Measurements from ENCODE around the gene CYB5D1.
"Not testable (repeated sequence)": the region's sequence is repeated elsewhere in the genome, so short reads cannot be mapped to it uniquely, and the experiment has no call there.

CYB5D1 gene, protein sequence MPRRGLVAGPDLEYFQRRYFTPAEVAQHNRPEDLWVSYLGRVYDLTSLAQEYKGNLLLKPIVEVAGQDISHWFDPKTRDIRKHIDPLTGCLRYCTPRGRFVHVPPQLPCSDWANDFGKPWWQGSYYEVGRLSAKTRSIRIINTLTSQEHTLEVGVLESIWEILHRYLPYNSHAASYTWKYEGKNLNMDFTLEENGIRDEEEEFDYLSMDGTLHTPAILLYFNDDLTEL

DNA sequence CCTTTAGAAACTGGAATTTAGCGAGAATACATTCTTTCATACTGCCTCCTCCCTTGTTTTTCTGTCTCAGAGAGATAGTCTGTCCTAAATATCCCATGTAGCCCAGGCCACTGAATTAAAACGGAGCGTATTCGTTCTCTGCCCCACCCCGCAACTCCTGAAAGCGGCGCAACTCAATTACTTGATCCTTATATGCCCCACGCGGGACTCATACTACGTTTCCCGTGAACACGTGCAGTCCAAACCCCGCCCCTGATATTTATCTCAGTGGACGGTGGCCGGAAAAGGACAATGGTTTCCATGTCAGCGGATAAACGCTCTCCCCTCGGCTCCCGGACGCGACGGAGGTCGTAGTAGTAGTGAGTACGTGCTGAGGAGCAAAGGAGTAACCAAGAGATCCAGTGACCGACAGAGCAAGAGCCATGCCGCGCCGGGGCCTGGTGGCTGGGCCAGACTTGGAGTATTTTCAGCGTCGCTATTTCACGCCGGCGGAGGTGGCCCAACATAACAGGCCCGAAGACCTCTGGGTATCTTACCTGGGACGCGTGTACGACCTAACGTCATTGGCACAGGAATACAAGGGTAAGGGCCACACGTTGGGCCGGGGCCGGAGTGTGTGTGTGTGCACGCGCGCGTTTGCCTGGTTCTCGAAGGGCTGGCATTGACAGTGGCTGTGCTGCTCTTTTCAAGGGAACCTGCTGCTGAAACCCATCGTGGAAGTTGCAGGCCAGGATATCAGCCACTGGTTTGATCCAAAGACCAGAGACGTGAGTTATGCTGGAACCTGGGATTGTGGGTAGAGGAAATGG is at the start of gene CYB5D1:
Gene CYB5D1, plus strand, starts transcription at position 291 of the 809 bp plus-strand sequence. Its CDS starts 132 bp downstream, at position 423.
- H3K9me3 ChIP-seq (ENCODE audit: control insufficient read depth, insufficient read depth, low read length) = no peaks in the 10 kb centered on the region
- H3K9ac ChIP-seq (ENCODE audit: low read depth, low read length) = peak within 1 kb of the TSS; percentile 98
- no peaks in the 10 kb centered on the region for H3K36me3 ChIP-seq (ENCODE audit: control insufficient read depth, insufficient read depth, low read length)
- peaks cover 6% of the 10 kb centered on the region for H3K4me1 ChIP-seq (ENCODE audit: control insufficient read depth, insufficient read depth, low read length)
- H3K4me3 ChIP-seq (ENCODE audit: low read depth, low read length) = peak within 1 kb of the TSS; percentile 95
- H3K27me3 ChIP-seq (ENCODE audit: control insufficient read depth, insufficient read depth, low read length) = peaks cover 32% of the 10 kb centered on the region

DNA sequence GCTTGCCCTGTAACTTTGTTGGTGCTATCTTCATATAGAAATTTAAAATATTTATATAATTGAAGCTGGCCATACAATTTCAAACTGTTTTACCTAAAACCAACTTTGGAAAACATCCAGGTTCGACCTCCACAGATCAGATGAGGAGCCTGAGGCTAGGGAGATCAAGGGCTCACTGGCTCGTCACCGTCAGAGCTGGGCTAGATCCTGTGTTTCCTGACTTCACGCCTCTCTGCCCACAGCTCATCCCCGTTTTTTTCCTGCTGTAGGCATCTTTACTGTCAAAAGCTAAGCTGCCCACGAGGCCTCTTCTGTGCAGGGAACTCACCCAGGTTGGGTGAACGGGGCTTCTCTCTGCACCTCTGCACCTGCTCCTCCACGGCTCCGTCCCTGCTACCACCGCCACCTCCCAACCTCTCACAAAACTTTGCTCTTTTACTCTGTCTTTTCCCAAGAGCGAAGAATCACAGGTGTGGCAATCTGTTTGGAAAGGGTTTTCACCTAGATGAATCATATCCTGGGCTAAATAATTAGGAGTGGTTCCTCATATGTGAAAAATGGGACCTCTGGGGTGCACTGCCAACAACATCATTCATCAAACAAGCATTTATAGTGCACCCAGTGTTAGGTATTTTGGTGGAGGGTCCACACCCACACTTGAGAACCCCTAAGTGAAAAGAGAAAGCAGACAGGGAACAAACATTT is 48.6 kb upstream of the CYB5D1 start:
- no peaks in the 10 kb centered on the region for H3K27me3 ChIP-seq (ENCODE audit: control insufficient read depth, insufficient read depth, low read length)
- no peak overlapping the region for H3K4me3 ChIP-seq (ENCODE audit: low read depth, low read length)
- H3K9ac ChIP-seq (ENCODE audit: low read depth, low read length) = no peak overlapping the region
- H3K4me1 ChIP-seq (ENCODE audit: control insufficient read depth, insufficient read depth, low read length) = no peaks in the 10 kb centered on the region
- no peaks in the 10 kb centered on the region for H3K9me3 ChIP-seq (ENCODE audit: control insufficient read depth, insufficient read depth, low read length)
- no peaks in the 10 kb centered on the region for H3K36me3 ChIP-seq (ENCODE audit: control insufficient read depth, insufficient read depth, low read length)

DNA sequence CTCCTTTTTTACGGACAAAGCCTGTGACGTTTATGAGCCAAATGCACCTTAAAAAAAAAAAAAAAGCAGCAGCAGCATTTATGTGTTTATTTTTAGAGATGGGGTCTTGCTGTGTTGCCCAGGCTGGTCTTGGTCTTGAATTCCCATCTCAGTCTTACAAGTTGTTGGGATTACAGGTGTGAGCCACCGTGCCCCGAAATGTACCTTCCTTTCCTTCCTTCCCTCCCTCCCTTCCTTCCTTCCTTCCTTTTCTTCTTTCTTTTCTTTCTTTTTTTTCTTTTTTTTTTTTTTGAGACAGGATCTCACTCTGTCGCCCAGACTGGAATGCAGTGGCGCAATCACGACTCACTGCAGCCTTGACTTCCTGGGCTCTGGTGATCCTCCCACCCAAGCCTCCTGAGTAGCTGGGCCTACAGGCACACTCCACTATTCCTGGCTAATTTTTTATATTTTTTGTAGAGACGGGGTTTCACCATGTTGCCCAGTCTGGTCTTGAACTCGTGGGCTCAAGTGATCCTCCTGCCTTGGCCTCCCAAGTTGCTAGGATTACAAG is 47.9 kb upstream of the CYB5D1 start:
- H3K4me1 ChIP-seq (ENCODE audit: control insufficient read depth, insufficient read depth, low read length); H3K4me3 ChIP-seq (ENCODE audit: low read depth, low read length); H3K36me3 ChIP-seq (ENCODE audit: control insufficient read depth, insufficient read depth, low read length); H3K9me3 ChIP-seq (ENCODE audit: control insufficient read depth, insufficient read depth, low read length); H3K9ac ChIP-seq (ENCODE audit: low read depth, low read length); H3K27me3 ChIP-seq (ENCODE audit: control insufficient read depth, insufficient read depth, low read length): not testable (repeated sequence)

DNA sequence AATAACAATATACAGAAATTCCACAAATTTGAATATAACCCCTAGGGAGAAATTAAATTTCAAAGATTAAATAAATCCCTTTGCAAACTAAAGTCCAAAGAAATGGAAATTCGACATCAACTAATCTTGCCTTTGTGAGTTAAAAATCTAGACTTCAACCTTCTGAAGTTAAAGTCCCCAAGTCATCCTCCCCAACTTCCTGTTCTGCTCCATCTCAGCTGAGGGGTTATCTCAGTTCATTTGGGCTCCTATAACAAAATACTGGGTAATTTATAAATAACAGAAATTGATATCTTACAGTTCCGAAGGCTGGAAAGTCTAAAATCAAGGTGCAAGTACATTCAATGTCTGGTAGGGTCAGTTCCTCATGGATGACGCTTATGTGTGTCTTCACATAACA is 46.6 kb upstream of the CYB5D1 start:
- Histone ChIP-seq H3K27me3 (ENCODE audit: control insufficient read depth, insufficient read depth, low read length) (no peaks in the 10 kb centered on the region), H3K9me3 (ENCODE audit: control insufficient read depth, insufficient read depth, low read length) (no peaks in the 10 kb centered on the region), H3K4me3 (ENCODE audit: low read depth, low read length) (no peak overlapping the region), H3K4me1 (ENCODE audit: control insufficient read depth, insufficient read depth, low read length) (no peaks in the 10 kb centered on the region), H3K9ac (ENCODE audit: low read depth, low read length) (no peak overlapping the region), H3K36me3 (ENCODE audit: control insufficient read depth, insufficient read depth, low read length) (no peaks in the 10 kb centered on the region)

DNA sequence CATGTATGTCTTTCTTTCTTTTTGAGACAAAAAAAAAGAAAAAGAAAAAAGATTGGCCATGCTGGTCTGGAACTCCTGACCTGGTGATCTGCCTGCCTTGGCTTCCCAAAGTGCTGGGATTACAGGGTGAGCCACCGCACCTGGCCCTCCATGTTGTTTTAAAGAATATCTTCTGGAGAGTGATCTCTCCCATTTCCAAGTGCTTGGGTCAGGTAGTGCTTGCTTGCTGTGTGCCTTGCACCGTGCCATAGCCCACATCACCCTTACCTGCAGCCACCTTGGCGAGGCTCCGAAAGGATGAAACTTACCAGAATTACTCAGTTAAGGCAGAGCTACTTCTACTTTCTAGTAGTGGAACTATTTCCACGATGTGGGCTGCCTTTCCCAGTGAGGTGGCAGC is 42.8 kb upstream of the CYB5D1 start:
- H3K4me1 ChIP-seq (ENCODE audit: control insufficient read depth, insufficient read depth, low read length) = no peaks in the 10 kb centered on the region
- H3K9me3 ChIP-seq (ENCODE audit: control insufficient read depth, insufficient read depth, low read length) = no peaks in the 10 kb centered on the region
- no peaks in the 10 kb centered on the region for H3K27me3 ChIP-seq (ENCODE audit: control insufficient read depth, insufficient read depth, low read length)
- H3K4me3 ChIP-seq (ENCODE audit: low read depth, low read length) = no peak overlapping the region
- no peak overlapping the region for H3K9ac ChIP-seq (ENCODE audit: low read depth, low read length)
- H3K36me3 ChIP-seq (ENCODE audit: control insufficient read depth, insufficient read depth, low read length) = no peaks in the 10 kb centered on the region

DNA sequence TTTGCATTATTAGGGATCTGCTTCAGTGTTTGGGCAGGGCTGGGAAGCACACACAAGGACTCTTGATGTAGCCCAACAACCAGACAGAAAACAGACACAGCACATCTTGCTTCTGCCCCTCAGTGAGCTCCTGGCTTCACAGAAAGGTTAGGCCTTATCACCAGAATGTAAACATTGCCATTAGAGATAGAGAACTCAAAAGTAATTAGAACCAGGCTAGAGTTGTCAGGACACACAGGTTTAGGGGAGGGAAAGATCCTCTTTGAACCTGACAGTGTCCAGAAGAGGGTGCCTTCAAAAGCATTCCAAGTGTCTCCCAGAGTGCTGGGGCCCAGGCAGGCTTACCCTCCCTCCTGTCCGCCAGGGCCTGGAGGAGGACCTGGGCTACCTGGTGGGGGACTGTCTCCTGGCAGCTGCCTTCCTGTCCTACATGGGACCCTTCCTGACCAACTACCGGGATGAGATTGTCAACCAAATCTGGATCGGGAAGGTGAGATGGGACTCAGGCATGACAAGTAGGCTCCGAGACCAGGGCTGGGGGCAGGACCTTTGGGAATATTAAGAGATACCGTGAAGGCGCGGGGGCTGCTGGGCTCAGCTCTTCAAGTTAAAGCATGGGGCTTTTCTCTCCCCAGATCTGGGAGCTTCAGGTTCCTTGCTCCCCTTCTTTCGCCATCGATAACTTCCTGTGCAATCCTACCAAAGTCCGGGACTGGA is 40.7 kb upstream of the CYB5D1 start:
- Histone ChIP-seq H3K4me3 (ENCODE audit: low read depth, low read length) (no peak overlapping the region), H3K9me3 (ENCODE audit: control insufficient read depth, insufficient read depth, low read length) (no peaks in the 10 kb centered on the region), H3K9ac (ENCODE audit: low read depth, low read length) (no peak overlapping the region), H3K27me3 (ENCODE audit: control insufficient read depth, insufficient read depth, low read length) (no peaks in the 10 kb centered on the region), H3K4me1 (ENCODE audit: control insufficient read depth, insufficient read depth, low read length) (no peaks in the 10 kb centered on the region), H3K36me3 (ENCODE audit: control insufficient read depth, insufficient read depth, low read length) (no peaks in the 10 kb centered on the region)

DNA sequence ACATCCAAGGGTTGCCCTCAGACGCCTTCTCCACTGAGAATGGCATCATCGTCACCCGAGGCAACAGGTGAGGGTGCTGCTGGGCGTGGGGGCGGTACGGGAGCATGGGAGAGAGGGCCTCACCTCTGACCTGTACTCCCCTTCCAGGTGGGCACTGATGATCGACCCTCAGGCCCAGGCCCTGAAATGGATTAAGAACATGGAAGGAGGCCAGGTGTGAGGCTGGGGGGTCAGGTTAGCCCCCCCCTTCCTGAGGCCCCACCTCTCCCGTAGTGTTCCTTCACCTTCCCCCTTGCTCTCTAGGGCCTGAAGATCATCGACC is 40.2 kb upstream of the CYB5D1 start:
- H3K4me3 ChIP-seq (ENCODE audit: low read depth, low read length) = no peak overlapping the region
- H3K27me3 ChIP-seq (ENCODE audit: control insufficient read depth, insufficient read depth, low read length) = no peaks in the 10 kb centered on the region
- H3K4me1 ChIP-seq (ENCODE audit: control insufficient read depth, insufficient read depth, low read length) = no peaks in the 10 kb centered on the region
- no peak overlapping the region for H3K9ac ChIP-seq (ENCODE audit: low read depth, low read length)
- H3K9me3 ChIP-seq (ENCODE audit: control insufficient read depth, insufficient read depth, low read length) = no peaks in the 10 kb centered on the region
- no peaks in the 10 kb centered on the region for H3K36me3 ChIP-seq (ENCODE audit: control insufficient read depth, insufficient read depth, low read length)

DNA sequence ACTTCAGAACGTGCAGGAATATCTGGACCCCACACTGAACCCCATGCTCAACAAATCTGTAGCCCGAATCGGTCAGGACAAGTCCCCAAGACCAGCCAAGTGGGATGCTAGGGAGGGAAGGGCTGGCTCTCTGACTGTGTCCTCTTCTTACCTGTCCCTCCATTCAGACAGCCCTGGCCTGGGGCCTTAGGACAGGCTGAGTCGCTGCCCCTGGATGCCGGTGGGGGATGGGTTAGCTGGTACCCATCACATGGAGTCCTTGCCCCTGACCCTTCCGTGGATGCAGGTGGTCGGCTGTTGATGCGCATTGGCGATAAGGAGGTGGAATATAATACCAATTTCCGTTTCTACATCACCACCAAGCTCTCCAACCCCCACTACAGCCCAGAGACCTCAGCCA is 39.8 kb upstream of the CYB5D1 start:
- Histone ChIP-seq H3K36me3 (ENCODE audit: control insufficient read depth, insufficient read depth, low read length) (no peaks in the 10 kb centered on the region), H3K9ac (ENCODE audit: low read depth, low read length) (no peak overlapping the region), H3K27me3 (ENCODE audit: control insufficient read depth, insufficient read depth, low read length) (no peaks in the 10 kb centered on the region), H3K9me3 (ENCODE audit: control insufficient read depth, insufficient read depth, low read length) (no peaks in the 10 kb centered on the region), H3K4me1 (ENCODE audit: control insufficient read depth, insufficient read depth, low read length) (no peaks in the 10 kb centered on the region), H3K4me3 (ENCODE audit: low read depth, low read length) (no peak overlapping the region)

DNA sequence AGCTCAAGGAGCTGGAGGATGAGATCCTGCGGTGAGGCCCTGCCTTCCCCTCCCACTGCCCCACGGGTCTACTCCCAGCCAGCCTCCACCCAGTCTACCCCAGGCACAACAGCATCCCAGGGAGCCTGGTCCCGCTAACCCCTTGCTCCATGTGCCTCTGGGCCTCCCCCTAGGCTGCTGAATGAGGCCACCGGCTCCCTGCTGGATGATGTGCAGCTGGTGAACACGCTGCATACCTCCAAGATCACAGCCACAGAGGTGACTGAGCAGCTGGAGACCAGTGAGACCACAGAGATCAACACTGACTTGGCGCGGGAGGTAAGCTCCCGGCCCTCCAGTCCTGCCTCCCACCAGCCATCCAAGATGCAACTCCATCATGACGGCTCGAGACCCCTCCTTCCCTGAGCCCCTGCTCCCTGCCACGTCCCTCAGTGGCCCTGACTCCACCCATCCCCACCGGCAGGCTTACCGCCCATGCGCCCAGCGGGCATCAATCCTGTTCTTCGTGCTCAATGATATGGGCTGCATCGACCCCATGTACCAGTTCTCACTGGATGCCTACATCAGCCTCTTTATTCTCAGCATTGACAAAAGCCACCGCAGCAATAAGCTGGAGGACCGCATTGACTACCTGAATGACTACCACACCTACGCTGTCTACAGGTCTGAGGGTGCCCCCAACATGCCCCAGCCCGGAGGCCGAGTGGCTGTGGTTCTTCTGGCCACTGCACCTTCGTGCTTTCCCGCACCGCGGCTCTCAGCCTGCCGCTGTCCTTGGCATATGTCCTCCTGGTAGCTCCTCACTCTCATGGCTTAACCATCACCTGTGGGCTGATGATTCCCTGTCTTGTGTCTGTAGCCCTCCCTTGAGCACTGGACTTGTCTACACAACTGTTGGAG is 38.8 kb upstream of the CYB5D1 start:
- H3K27me3 ChIP-seq (ENCODE audit: control insufficient read depth, insufficient read depth, low read length) = peaks cover 8% of the 10 kb centered on the region
- H3K9ac ChIP-seq (ENCODE audit: low read depth, low read length) = no peak overlapping the region
- no peaks in the 10 kb centered on the region for H3K36me3 ChIP-seq (ENCODE audit: control insufficient read depth, insufficient read depth, low read length)
- H3K4me3 ChIP-seq (ENCODE audit: low read depth, low read length) = no peak overlapping the region
- H3K9me3 ChIP-seq (ENCODE audit: control insufficient read depth, insufficient read depth, low read length) = no peaks in the 10 kb centered on the region
- H3K4me1 ChIP-seq (ENCODE audit: control insufficient read depth, insufficient read depth, low read length) = no peaks in the 10 kb centered on the region

DNA sequence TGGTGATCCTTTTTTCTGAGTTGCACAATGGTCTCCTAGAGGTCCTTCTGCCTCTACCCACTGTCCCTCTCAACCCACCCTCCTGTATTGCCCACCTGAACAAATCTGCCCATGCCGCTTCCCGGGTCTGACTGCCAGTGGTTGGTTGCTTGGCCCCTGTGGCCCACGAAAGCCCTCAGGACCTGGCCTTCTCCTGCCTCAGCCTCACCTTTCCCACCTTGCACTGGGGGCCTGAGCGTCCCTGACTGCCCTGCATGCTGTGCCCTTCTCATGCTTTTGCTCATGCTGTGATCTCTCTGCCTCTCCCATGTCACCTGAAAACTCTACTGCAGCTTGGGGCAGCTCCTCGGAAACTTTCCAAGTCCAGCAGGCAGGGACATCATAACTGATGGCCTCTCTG is 37.6 kb upstream of the CYB5D1 start:
- H3K36me3 ChIP-seq (ENCODE audit: control insufficient read depth, insufficient read depth, low read length) = no peaks in the 10 kb centered on the region
- H3K9ac ChIP-seq (ENCODE audit: low read depth, low read length) = no peak overlapping the region
- peaks cover 20% of the 10 kb centered on the region for H3K27me3 ChIP-seq (ENCODE audit: control insufficient read depth, insufficient read depth, low read length)

DNA sequence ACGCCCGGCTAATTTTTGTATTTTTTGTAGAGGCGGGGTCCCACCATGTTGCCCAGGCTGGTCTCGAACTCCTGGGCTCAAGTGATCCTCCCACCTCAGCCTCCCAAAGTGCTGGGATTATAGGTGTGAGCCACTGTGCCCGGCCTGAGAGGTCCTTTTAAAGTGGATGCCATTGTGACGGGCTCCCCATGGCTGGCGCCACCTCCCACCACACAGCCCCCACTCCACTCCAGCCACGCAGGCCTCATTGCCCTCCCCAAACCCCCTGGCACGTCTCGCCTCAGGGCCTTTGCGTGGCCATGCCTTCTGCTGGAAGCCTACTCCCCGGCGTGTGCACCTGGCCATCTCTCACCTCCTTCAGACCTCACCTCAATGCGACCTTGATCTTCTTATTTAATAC is 35.7 kb upstream of the CYB5D1 start:
- Histone ChIP-seq H3K9ac (ENCODE audit: low read depth, low read length) (no peak overlapping the region), H3K4me3 (ENCODE audit: low read depth, low read length) (no peak overlapping the region), H3K27me3 (ENCODE audit: control insufficient read depth, insufficient read depth, low read length) (peaks cover 25% of the 10 kb centered on the region), H3K4me1 (ENCODE audit: control insufficient read depth, insufficient read depth, low read length) (no peaks in the 10 kb centered on the region), H3K9me3 (ENCODE audit: control insufficient read depth, insufficient read depth, low read length) (no peaks in the 10 kb centered on the region), H3K36me3 (ENCODE audit: control insufficient read depth, insufficient read depth, low read length) (no peaks in the 10 kb centered on the region)

More for the DNA sequence above, 37.6 kb upstream of the CYB5D1 start:
- Histone ChIP-seq H3K4me1 (ENCODE audit: control insufficient read depth, insufficient read depth, low read length) (no peaks in the 10 kb centered on the region), H3K4me3 (ENCODE audit: low read depth, low read length) (no peak overlapping the region), H3K9me3 (ENCODE audit: control insufficient read depth, insufficient read depth, low read length) (no peaks in the 10 kb centered on the region)

All from iPS-15b (cell line).